HFFc6 (cell line): Measurements from ENCODE around the gene CCDC116. TPM values are rescaled to one million over a fixed set of nuclear protein-coding genes. Genes with fewer than 3 reads are reported as not detected.
"Not testable (repeated sequence)": the region's sequence is repeated elsewhere in the genome, so short reads cannot be mapped to it uniquely, and the experiment has no call there.

ENCODE experiments used
- DNase-seq: peaks from one replicate; pipeline ENCODE4 v3.0.0-alpha.2; 2018
- H3K27ac Mint-ChIP-seq: 2 replicates; pipeline ENCODE4 v1.8.0; 2020; ENCODE audit warnings: mild to moderate bottlenecking, mixed read lengths
- H3K27me3 Mint-ChIP-seq: 2 replicates; pipeline ENCODE4 v1.8.0; 2021; ENCODE audit warnings: mild to moderate bottlenecking, moderate library complexity, mixed read lengths; ENCODE audit not compliant: insufficient read depth
- H3K36me3 Mint-ChIP-seq: 2 replicates; pipeline ENCODE4 v1.8.0; 2021; ENCODE audit warnings: low read depth, mixed read lengths
- H3K4me1 Mint-ChIP-seq: 2 replicates; pipeline ENCODE4 v1.8.0; 2020; ENCODE audit warnings: low read depth, mixed read lengths
- H3K4me3 Mint-ChIP-seq: 2 replicates; pipeline ENCODE4 v1.8.0; 2020; ENCODE audit warnings: mild to moderate bottlenecking, moderate library complexity, mixed read lengths
- H3K9me3 Mint-ChIP-seq: 2 replicates; pipeline ENCODE4 v1.8.0; 2020; ENCODE audit warnings: mild to moderate bottlenecking, mixed read lengths
- CTCF ChIP-seq: fragments of 200-600 bp; sonication (generic); IDR thresholded peaks from 2 replicates; pipeline ENCODE4 v1.5.0; 2021; ENCODE audit warnings: antibody characterized with exemption, mild to moderate bottlenecking
- total RNA-seq, 6 experiments: library from RNA; stranded (reverse); fragmentation: NEBNext Ultra II Directional; extraction: Animal tissue kit (Norgen Biotek cat#: 25700); gene quantifications; 2 replicates in 1 of 6; 3 replicates in 5 of 6; pipeline ENCODE4 v1.2.3, GENCODE V29; 2021

Gene CCDC116
- total RNA-seq, 6 experiments from 2014 or later, result 0.16 to 0.33 (median 0.23) TPM

DNA sequence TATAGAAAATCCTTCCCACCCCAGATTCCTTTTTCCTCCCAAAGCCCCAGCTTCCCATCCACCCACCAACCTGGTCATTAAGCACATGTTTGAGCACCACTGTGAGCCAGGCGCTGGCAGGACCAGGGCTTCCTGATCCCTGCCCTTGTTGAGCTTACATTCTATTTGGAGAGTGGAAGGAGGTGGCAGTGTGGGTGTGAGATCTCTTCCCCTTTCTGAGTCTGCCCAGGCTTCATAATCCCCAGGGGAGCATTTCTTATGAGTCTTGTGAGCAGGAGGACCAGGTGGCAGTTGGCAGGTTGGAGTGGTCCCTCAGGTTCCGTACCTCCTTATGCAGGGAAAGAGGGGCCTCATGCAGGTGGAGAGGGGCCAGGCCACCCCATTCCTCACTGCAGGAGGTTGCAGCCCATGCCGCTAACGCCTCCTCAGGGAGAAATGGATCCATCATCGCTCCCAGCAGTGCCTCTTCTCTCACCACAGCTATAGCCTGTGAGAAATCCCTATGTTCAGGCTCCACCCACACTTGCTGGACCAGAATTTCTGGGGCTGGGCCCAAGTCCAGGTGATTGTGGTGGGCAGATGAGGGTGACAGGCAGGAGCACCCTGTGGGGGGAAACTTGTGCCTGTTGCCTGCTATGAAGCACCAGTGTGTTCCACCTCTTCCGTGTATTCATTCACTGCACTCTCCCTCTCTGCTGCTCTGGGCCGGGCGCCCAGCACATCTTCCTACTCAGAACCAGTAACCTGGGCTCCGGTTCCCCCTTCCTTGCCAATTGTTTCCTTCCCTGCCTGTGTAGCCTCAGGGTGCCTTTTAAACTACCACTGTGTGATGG lies 41.5 kb upstream of the CCDC116 start:
- no peak for TF ChIP-seq CTCF
- H3K4me1 Mint-ChIP-seq, result peaks cover 54% of the 10 kb centered on the region
- peak overlapping the region; percentile 45 for H3K27ac Mint-ChIP-seq
- H3K4me3 Mint-ChIP-seq, result no peak overlapping the region
- no peak for DNase-seq
- H3K9me3 Mint-ChIP-seq, result no peaks in the 10 kb centered on the region
- H3K27me3 Mint-ChIP-seq, result peaks cover 4% of the 10 kb centered on the region
- peaks cover 38% of the 10 kb centered on the region for H3K36me3 Mint-ChIP-seq

DNA sequence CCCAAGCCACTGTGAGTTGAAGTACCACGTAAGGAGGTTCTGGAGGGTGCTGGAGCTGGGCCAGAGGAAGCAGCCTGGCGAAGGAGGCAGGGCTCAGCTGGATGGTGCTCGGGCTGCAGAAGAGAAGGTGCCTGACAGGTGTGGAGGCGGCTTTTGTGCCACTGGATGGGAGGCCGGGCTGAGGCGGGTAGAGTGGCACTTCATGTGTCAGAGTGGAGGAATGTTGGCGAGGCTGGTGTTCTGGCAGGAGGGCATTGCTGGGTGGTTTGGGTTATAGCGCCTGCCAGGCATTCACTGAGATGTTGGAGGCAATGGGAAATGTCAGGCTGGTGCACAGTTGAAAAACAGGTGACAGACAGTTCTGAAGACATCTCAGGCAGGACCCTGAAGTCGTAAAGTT lies 40.9 kb upstream of the CCDC116 start:
- no peaks in the 10 kb centered on the region for H3K9me3 Mint-ChIP-seq
- H3K4me1 Mint-ChIP-seq, result peaks cover 54% of the 10 kb centered on the region
- peaks cover 4% of the 10 kb centered on the region for H3K27me3 Mint-ChIP-seq
- peak overlapping the region; percentile 45 for H3K27ac Mint-ChIP-seq
- H3K4me3 Mint-ChIP-seq, result no peak overlapping the region
- DNase-seq, result no peak
- TF ChIP-seq CTCF, result no peak
- peaks cover 41% of the 10 kb centered on the region for H3K36me3 Mint-ChIP-seq

GRCh38 chr22:21592422-21592821 lies 40.1 kb upstream of the CCDC116 start:
- no peak for DNase-seq
- H3K9me3 Mint-ChIP-seq, result no peaks in the 10 kb centered on the region
- H3K27me3 Mint-ChIP-seq, result peaks cover 4% of the 10 kb centered on the region
- peaks cover 41% of the 10 kb centered on the region for H3K36me3 Mint-ChIP-seq
- TF ChIP-seq CTCF, result no peak
- H3K4me3 Mint-ChIP-seq, result no peak overlapping the region
- H3K27ac Mint-ChIP-seq, result no peak overlapping the region; the same call in 1 of the 2 replicates
- H3K4me1 Mint-ChIP-seq, result peaks cover 52% of the 10 kb centered on the region

- Mint-ChIP-seq H3K9me3 (no peaks in the 10 kb centered on the region), H3K27me3 (peaks cover 4% of the 10 kb centered on the region), H3K27ac (peak overlapping the region; percentile 40), H3K4me3 (no peak overlapping the region), H3K4me1 (peaks cover 41% of the 10 kb centered on the region), H3K36me3 (peaks cover 38% of the 10 kb centered on the region)
- peak; percentile 70 for TF ChIP-seq CTCF
- no peak for DNase-seq
These were observed 38.9 kb upstream of the CCDC116 start for GRCh38 chr22:21593406-21594232.

DNA sequence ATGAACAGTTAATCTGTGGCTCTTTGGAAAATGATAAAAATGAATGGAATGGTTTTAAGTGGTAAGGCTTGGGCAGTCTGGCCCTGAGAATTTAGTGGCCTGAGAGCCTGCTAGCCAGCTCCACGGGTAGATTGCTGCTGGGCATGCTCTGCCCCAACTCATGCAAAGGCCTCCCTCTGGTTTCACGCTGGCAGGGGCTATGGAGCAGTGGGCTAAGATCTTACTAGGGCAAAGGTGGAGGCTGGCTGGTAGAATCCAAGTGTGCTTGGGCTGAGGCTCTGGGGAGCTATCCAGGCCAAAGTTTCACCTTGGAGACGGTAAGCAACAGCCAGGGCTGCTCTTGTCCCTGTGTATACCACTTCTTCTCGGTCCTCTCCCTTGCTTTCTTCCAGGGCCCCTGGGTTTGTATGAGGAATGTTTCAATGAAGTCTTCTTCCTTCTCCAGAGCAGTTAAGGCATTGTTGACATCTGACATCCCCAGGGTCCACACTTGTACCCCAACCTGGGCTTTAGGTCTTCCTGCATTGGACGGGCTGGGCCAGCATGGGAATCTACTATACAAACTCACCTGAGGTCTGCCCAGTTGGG lies 37.6 kb upstream of the CCDC116 start:
- Mint-ChIP-seq H3K27me3 (peaks cover 4% of the 10 kb centered on the region), H3K4me1 (peaks cover 46% of the 10 kb centered on the region), H3K9me3 (no peaks in the 10 kb centered on the region), H3K36me3 (peaks cover 42% of the 10 kb centered on the region), H3K27ac (no peak overlapping the region), H3K4me3 (no peak overlapping the region)
- no peak for DNase-seq
- TF ChIP-seq CTCF, result no peak

- H3K36me3 Mint-ChIP-seq, result peaks cover 42% of the 10 kb centered on the region
- H3K4me3 Mint-ChIP-seq, H3K27ac Mint-ChIP-seq, H3K27me3 Mint-ChIP-seq, H3K9me3 Mint-ChIP-seq, DNase-seq: not testable (repeated sequence)
- peaks cover 33% of the 10 kb centered on the region for H3K4me1 Mint-ChIP-seq
These were observed 36.0 kb upstream of the CCDC116 start for GRCh38 chr22:21596356-21597135.
